Pancreas (tissue), 10 donors: ENCODE data around the gene SMIM22. TPM values are rescaled to one million over a fixed set of nuclear protein-coding genes. Genes with fewer than 3 reads are reported as not detected.

Experiments used
- ATAC-seq, 4 donors: fragments of 200-7000 bp; cut with Tn5 transposase; one replicate each; pipeline versions ENCODE4 v1.8.0 to v1.9.1; 2020; ENCODE audit warnings: mild to moderate bottlenecking in 4 of 4, moderate library complexity in 4 of 4
- DNase-seq, 6 donors: peaks; one replicate each; pipeline ENCODE4 v3.0.0-alpha.2; 2020
- FAIRE-seq: peaks from 2 replicates; lab custom pipeline; 2012; peaks lifted over from hg19 to GRCh38; lab: Jason Lieb, UNC
- H3K27ac ChIP-seq, 4 donors: fragments of 200-600 bp; sonication (generic); 1 replicate in 3 of 4; 2 replicates in 1 of 4; pipeline versions ENCODE4 v1.5.0 to v1.8.0; 2020
- H3K27me3 ChIP-seq, 4 donors: fragments of 200-600 bp; one replicate each; pipeline ENCODE4 v1.8.0; 2021
- H3K36me3 ChIP-seq, 3 donors: fragments of 200-600 bp; sonication (generic) in 1 of 3; one replicate each; pipeline versions ENCODE4 v1.5.0 to v1.8.0; 2020 to 2021
- H3K4me1 ChIP-seq, 3 donors: fragments of 200-600 bp; one replicate each; pipeline ENCODE4 v1.8.0; 2021
- H3K4me3 ChIP-seq, 4 donors: fragments of 200-600 bp; sonication (generic) in 2 of 4; one replicate each; pipeline versions ENCODE4 v1.5.0 to v1.8.0; 2020 to 2021
- H3K9me3 ChIP-seq, 4 donors: fragments of 200-600 bp; one replicate each; pipeline ENCODE4 v1.8.0; 2021
- WGBS, 2 donors: extraction: QIAGEN DNeasy Blood & Tissue Kit; methylation state at CpG; one replicate each; pipeline ENCODE4 v1.1.7; 2013; 5-methylcytosine and 5-hydroxymethylcytosine counted together
- intact Hi-C, 3 donors: fragments of 100-400 bp; cut with DNase I; formaldehyde crosslinking; loops; one replicate each; pipeline versions ENCODE4 v1.11.1 to v1.14.2; 2022
- polyA plus RNA-seq, 2 donors: library from polyadenylated mRNA; stranded (reverse); fragments of 200-250 nt; gene quantifications; one replicate each; pipeline ENCODE4 v1.2.3, GENCODE V29; 2013
- total RNA-seq, 6 donors: library from RNA; stranded (reverse); fragmentation: NEBNext Ultra II Directional in 4 of 6; extraction: Animal tissue kit (Norgen Biotek cat#: 25700) in 4 of 6; gene quantifications; one replicate each; pipeline versions ENCODE4 v1.2.1 to v1.2.4, GENCODE V29; 2021 to 2023
- TF ChIP-seq, protein P1 (sequence below), 4 donors: fragments of 200-600 bp; sonication (generic) in 3 of 4; IDR thresholded peaks; one replicate each; pipeline versions ENCODE4 v1.5.0 to v1.8.0; 2021; ENCODE audit warnings: antibody characterized with exemption in 4 of 4
- donor health status: healthy with polysubstance abuse.
- donor health status: DM: no; HTN: no; CAD: no; lungs with moderate emphysema.
- donor health status: DM: no; HTN: no; CAD: no.
- donor health status: control.
- donor health status: control.
- donor health status: Bipolar disorder and iron deficiency.
- donor health status: DM: yes; HTN: yes; CAD: no.
- donor health status: DM: no; HTN: no; CAD: no.
- donor health status: DM: no; HTN: no; CAD: no.
- donor health status: DM: yes; HTN: yes; CAD: no.

Gene SMIM22
- total and polyA plus RNA-seq, 8 donors = 49.2 to 367 (median 65.5) TPM

DNA sequence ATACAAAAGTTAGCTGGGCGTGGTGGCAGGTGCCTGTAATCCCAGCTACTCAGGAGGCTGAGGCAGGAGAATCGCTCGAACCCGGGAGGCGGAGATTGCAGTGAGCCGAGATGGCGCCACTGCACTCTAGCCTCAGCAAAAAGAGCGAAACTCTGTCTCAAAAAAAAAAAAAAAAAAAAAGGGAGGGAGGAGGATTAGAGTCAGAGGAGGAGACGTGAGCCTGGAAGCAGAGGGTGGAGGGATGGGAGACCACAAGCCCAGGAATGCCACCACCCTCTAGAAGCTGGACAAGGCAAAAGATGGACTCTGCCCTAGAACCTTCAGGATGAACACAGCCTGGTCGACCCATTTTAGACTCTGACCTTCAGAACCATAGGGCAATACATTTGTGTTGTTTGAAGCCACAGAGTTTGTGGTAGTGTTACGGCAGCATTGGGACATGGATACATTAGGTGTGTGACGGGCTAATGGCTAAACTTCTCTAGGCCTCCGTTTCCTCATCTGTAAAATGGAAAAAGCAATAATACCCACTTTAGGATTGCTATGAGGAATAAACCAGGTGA is 2.1 kb upstream of the SMIM22 start:
- FAIRE-seq (no peak), DNase-seq (no peak), ATAC-seq (no peak)
- Histone ChIP-seq H3K27ac (no peak overlapping the region), H3K4me3 (no peak overlapping the region), H3K4me1 (peaks cover 5 to 8% (median 8%) of the 10 kb centered on the region in 3 donors), H3K27me3 (no peaks in the 10 kb centered on the region), H3K9me3 (no peaks in the 10 kb centered on the region), H3K36me3 (no peaks in the 10 kb centered on the region)
- intact Hi-C loops = no loop called here
- 80 to 89% methylated on average over 13 of the region's 13 CpGs for WGBS, 2 donors
- TF ChIP-seq, protein P1, sequence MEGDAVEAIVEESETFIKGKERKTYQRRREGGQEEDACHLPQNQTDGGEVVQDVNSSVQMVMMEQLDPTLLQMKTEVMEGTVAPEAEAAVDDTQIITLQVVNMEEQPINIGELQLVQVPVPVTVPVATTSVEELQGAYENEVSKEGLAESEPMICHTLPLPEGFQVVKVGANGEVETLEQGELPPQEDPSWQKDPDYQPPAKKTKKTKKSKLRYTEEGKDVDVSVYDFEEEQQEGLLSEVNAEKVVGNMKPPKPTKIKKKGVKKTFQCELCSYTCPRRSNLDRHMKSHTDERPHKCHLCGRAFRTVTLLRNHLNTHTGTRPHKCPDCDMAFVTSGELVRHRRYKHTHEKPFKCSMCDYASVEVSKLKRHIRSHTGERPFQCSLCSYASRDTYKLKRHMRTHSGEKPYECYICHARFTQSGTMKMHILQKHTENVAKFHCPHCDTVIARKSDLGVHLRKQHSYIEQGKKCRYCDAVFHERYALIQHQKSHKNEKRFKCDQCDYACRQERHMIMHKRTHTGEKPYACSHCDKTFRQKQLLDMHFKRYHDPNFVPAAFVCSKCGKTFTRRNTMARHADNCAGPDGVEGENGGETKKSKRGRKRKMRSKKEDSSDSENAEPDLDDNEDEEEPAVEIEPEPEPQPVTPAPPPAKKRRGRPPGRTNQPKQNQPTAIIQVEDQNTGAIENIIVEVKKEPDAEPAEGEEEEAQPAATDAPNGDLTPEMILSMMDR (IDR thresholded peaks at IDR 0.05) = no peak

DNA sequence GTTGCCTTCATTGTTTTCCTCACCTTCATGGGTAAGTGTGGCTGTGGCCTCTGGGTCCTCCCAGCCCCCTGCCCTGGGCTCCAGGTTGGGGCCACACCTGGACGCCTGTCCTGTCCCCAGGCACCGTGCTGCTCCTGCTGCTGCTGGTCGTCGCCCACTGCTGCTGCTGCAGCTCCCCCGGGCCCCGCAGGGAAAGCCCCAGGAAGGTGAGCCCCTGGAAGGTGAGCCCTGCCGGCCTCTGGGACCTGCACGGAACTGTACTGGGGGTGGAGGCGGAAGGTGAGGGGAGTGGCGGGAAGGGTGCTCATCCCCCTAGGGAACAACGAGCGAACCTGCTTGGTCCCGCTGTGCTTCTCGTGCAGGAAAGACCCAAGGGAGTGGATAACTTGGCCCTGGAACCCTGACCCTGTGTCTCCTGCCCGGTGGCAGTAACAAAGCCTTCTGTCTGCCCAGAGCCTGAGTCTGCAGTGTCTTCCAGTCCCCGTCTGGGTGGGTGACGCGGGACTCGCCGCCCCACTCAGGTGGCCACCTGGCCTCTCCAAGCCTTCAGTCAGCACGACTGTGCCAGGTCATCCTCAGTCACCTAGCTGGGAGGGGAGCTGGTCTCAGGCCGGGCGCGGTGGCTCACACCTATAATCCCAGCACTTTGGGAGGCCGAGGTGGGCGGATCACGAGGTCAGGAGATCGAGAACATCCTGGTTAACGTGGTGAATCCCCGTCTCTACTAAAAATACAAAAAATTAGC is 831 bp downstream of the SMIM22 start:
- H3K4me3 ChIP-seq = peak overlapping the region; percentile 31 to 58 (median 42)
- H3K27me3 ChIP-seq = no peaks in the 10 kb centered on the region
- intact Hi-C loops = no loop called here
- no peaks in the 10 kb centered on the region for H3K9me3 ChIP-seq
- 70 to 72% methylated on average over 30 of the region's 30 CpGs for WGBS, 2 donors
- peaks cover 3 to 14% (median 10%) of the 10 kb centered on the region in 3 donors for H3K4me1 ChIP-seq
- H3K36me3 ChIP-seq = peaks cover 0 to 5% (median 0%) of the 10 kb centered on the region in 3 donors
- peak in 1 of 6 donors; percentile 83 for DNase-seq
- peak overlapping the region in 3 of 4 donors; percentile 60 to 71 (median 62) for H3K27ac ChIP-seq
- peak; percentile 4 to 27 (median 5) for ATAC-seq
- FAIRE-seq = no peak
- TF ChIP-seq, protein P1 (IDR thresholded peaks at IDR 0.05) = no peak

DNA sequence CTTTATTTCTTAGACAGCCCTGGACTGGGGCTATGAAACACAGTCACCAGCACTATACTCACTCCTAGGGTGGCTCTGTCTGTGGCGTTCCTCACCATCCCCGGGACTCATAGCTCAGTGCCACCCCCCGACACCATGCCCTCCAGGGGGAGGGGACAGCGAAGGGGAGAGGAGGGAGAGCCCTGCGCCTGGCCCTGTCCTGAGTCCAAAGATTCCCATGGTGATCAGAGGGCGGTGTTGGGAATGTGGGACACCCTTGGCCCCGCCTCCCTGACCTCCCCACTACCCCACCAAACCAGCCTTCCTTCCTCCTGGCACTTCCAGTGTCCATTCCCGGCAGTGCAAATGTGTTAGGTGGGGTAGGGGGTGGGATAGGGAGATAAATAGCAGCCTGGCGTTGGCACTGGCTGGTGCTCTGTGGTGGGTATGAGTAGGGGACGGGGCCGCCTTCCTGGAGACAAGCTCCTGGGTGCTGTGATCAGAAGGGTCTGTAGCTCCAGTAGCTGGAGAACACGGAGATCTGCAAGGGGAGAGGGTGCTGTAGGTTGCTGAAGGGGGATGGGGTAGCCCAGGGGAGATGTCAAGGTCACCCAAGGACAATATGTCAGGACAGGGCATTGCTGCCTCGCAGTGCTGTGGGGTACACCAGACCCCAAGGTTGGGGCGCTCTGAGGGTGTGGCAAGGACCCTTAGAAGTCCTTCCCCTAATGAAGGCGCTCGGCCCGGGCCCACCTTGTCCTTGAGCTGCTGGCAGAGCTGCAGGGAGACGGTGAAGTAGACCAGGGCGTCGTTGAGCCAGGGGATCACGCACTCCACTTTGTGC is 2.0 kb downstream of the SMIM22 start:
- no peak for ATAC-seq
- WGBS, 2 donors = 84% methylated on average over 20 to 21 of the region's 21 CpGs
- no peak for FAIRE-seq
- no peaks in the 10 kb centered on the region for H3K9me3 ChIP-seq
- peaks cover 0 to 5% (median 0%) of the 10 kb centered on the region in 3 donors for H3K36me3 ChIP-seq
- H3K27ac ChIP-seq = no peak overlapping the region
- intact Hi-C loops = no loop called here
- H3K4me1 ChIP-seq = peaks cover 10 to 21% (median 17%) of the 10 kb centered on the region in 3 donors
- H3K27me3 ChIP-seq = no peaks in the 10 kb centered on the region
- no peak overlapping the region for H3K4me3 ChIP-seq
- DNase-seq = peak in 1 of 6 donors; percentile 74
- TF ChIP-seq, protein P1 (IDR thresholded peaks at IDR 0.05) = no peak

- FAIRE-seq (no peak), ATAC-seq (no peak), DNase-seq (no peak)
- TF ChIP-seq, protein P1 (IDR thresholded peaks at IDR 0.05) = no peak
- no peak overlapping the region for H3K4me3 ChIP-seq
- 89 to 93% methylated on average over 22 of the region's 22 CpGs for WGBS, 2 donors
- H3K36me3 ChIP-seq = peaks cover 0 to 5% (median 0%) of the 10 kb centered on the region in 3 donors
- no peaks in the 10 kb centered on the region for H3K9me3 ChIP-seq
- no peaks in the 10 kb centered on the region for H3K27me3 ChIP-seq
- peaks cover 10 to 21% (median 17%) of the 10 kb centered on the region in 3 donors for H3K4me1 ChIP-seq
- intact Hi-C loops = no loop called here
- no peak overlapping the region for H3K27ac ChIP-seq
These were observed 2.7 kb downstream of the SMIM22 start for GRCh38 chr16:4797805-4798252.
